ENCODE results near the gene TRPC4.

Gene TRPC4

GRCh38 chr13:37651891-37652290, 217.7 kb downstream of the TRPC4 start:
- DNase-seq, result no peak

- DNase-seq, result no peak
These were observed 221.0 kb downstream of the TRPC4 start for GRCh38 chr13:37648609-37649008.

- no peak for DNase-seq
These were observed 222.4 kb downstream of the TRPC4 start for GRCh38 chr13:37647031-37647650.

- DNase-seq, result no peak
These were observed 223.0 kb downstream of the TRPC4 start for GRCh38 chr13:37646531-37646930.

- DNase-seq, result no peak
These were observed 224.3 kb downstream of the TRPC4 start for GRCh38 chr13:37645181-37645740.

- no peak for DNase-seq
These were observed 228.2 kb downstream of the TRPC4 start for GRCh38 chr13:37641391-37641790.

GRCh38 chr13:37640499-37640898, 229.1 kb downstream of the TRPC4 start:
- no peak for DNase-seq

GRCh38 chr13:37636701-37637100, 232.9 kb downstream of the TRPC4 start:
- no peak for DNase-seq

- DNase-seq, result no peak
These were observed 237.3 kb downstream of the TRPC4 start for GRCh38 chr13:37632294-37632693.

GRCh38 chr13:37627428-37627827, 242.1 kb downstream of the TRPC4 start:
- peak; percentile 89 for DNase-seq

GRCh38 chr13:37621811-37622361, 247.7 kb downstream of the TRPC4 start:
- DNase-seq, result no peak

- no peak for DNase-seq
These were observed 251.0 kb downstream of the TRPC4 start for GRCh38 chr13:37618554-37618953.

GRCh38 chr13:37617173-37617572, 252.4 kb downstream of the TRPC4 start:
- DNase-seq, result no peak

GRCh38 chr13:37616131-37616530, 253.4 kb downstream of the TRPC4 start:
- no peak for DNase-seq

- DNase-seq, result no peak
These were observed 254.3 kb downstream of the TRPC4 start for GRCh38 chr13:37615276-37615675.

- DNase-seq, result no peak
These were observed 255.9 kb downstream of the TRPC4 start for GRCh38 chr13:37613638-37614037.

GRCh38 chr13:37613236-37613635, 256.3 kb downstream of the TRPC4 start:
- no peak for DNase-seq

- no peak for DNase-seq
These were observed 260.7 kb downstream of the TRPC4 start for GRCh38 chr13:37608750-37609339.

GRCh38 chr13:37602733-37603381, 266.7 kb downstream of the TRPC4 start:
- no peak for DNase-seq

- no peak for DNase-seq
These were observed 267.7 kb downstream of the TRPC4 start for GRCh38 chr13:37601648-37602440.

- no peak for DNase-seq
These were observed 270.1 kb downstream of the TRPC4 start for GRCh38 chr13:37599519-37599918.

- no peak for DNase-seq
These were observed 271.0 kb downstream of the TRPC4 start, which contains the start of gene POSTN for GRCh38 chr13:37598597-37598996. Gene POSTN, minus strand, starts transcription at chr13:37598768. Its CDS starts 42 bp downstream, at chr13:37598726.

- peak; percentile 30 for DNase-seq
These were observed 272.0 kb downstream of the TRPC4 start for GRCh38 chr13:37597477-37598025.
